Fibroblast of pulmonary artery (primary cell): ENCODE results near the gene ZNF213.

ENCODE experiments used
- DNase-seq: peaks from one replicate; pipeline ENCODE4 v3.0.0-alpha.2; 2010; ENCODE audit warnings: low read depth
- H3K4me3 ChIP-seq: replicated peaks from 2 replicates; pipeline ENCODE4 v1.5.1; 2011; ENCODE audit warnings: low read depth, mild to moderate bottlenecking, control low read depth, low read length, moderate library complexity
- TF ChIP-seq, protein P1 (sequence below): IDR thresholded peaks from 2 replicates; pipeline ENCODE4 v1.5.1; 2011; ENCODE audit warnings: mild to moderate bottlenecking, control low read depth, low read length, inconsistent platforms; ENCODE audit errors: missing control alignments

Gene ZNF213

DNA sequence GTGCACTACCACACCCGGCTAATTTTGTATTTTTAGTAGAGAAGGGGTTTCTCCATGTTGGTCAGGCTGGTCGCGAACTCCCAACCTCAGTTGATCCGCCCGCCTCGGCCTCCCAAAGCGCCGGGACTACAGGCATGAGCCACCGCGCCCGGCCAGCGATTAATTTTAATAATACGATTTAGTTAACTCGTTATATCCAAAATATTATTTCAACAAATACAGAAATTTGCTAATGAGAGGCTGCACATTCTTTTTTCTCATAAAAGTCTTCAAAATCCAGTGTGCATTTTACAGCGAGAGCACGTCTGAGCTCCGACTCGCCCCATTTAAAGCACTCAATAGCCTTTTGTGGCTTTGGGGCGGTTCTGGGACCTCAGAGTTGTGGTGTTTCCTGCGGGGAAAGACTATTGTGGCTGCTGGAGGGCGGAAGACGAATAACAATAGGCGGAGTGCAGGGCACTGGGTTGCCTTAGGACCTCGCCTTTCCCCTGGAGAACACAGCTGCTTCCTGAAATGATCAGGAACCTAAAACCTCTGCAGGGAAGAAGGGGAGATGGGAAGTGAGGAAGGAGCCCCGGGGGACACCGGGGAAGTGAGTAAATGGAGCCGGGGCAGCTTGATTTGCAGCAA lies 32.9 kb upstream of the ZNF213 start:
- DNase-seq, result peak; percentile 25
- TF ChIP-seq, protein P1, sequence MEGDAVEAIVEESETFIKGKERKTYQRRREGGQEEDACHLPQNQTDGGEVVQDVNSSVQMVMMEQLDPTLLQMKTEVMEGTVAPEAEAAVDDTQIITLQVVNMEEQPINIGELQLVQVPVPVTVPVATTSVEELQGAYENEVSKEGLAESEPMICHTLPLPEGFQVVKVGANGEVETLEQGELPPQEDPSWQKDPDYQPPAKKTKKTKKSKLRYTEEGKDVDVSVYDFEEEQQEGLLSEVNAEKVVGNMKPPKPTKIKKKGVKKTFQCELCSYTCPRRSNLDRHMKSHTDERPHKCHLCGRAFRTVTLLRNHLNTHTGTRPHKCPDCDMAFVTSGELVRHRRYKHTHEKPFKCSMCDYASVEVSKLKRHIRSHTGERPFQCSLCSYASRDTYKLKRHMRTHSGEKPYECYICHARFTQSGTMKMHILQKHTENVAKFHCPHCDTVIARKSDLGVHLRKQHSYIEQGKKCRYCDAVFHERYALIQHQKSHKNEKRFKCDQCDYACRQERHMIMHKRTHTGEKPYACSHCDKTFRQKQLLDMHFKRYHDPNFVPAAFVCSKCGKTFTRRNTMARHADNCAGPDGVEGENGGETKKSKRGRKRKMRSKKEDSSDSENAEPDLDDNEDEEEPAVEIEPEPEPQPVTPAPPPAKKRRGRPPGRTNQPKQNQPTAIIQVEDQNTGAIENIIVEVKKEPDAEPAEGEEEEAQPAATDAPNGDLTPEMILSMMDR, result no peak
- H3K4me3 ChIP-seq, result no peak overlapping the region

DNA sequence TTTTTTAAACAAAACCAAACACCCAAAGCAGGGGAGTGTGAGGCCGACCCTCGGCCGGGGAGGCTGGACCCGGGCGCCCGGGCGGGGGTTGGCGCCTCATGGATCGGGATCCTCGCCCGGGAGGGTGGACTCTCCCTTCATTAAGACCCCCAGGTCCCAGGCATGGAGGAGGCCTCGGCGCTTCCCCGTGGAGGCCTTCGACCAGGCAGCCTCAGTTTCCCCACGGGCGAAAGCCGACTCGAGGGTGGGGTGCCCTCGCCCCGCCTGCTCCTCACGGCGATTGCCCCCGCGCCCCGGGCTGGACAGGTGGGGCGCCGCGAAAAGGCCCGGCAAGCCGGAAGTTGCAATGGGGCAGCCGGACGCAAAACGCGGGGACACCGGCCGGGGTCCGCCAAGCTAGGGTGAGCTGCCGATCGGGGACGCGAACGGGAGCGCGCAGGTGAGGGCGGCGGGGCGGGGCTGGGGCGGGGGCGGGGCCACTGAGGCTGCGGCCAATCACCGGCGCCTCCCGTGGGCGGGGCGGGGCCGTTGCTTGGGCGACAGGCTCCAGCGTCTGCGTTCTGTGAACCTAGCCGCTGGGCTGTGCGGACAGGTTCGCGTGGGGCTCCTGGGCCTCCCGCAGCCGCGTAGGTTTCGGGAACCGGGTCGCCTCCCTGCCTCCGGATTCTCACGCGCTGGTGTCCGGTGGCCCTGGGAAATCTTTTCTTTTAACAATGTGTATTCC lies 28.5 kb upstream of the ZNF213 start:
- TF ChIP-seq, protein P1, result no peak
- peak overlapping the region; percentile 66 for H3K4me3 ChIP-seq
- peak; percentile 88 for DNase-seq

DNA sequence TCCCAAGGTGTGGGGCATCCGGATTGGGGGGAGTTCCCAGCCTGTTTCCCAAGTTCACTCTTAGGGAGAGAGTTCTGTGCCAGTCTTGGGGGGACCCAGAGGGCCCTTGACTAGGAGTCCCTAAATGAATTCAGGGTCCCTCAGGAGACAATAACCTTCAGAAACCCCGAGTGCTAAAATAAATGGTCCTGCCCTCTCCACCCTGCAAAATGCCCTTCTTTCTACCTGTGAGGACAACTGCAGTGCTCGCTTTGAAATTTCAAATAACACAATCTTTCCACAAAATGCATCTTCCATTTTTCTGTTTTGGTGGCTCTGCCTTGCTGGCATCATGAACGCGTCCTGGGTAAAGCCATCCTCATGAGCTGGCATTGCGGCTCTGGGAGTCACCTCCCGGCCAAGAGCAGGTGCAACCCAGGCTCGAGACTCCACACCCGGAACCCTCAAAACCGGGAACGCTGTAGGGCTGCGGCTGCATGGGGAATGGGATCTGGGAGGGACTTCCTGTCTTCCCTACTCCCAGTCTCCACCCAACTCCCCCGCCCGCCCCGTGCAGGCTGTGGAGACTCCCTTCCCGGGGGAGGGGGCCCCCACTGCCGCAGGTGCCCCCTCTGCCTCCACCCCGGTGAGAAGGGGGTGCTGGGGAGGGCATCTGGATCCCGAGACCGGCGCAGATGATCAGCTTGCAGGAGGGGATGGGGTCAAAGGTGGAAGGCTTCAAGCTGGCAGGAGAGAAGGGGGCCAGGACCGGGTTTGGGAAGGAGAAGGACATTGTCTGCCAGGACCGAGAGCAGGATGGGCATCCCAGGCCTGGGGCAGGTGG lies 22.6 kb upstream of the ZNF213 start, which contains the start of gene ZNF205:
Gene ZNF205, plus strand, starts transcription at position 529 of the 823 bp plus-strand sequence. CDS start 845 bp downstream, outside the sequence.
- peak within 1 kb of the TSS; percentile 90 for H3K4me3 ChIP-seq
- DNase-seq, result peak; percentile 78

DNA sequence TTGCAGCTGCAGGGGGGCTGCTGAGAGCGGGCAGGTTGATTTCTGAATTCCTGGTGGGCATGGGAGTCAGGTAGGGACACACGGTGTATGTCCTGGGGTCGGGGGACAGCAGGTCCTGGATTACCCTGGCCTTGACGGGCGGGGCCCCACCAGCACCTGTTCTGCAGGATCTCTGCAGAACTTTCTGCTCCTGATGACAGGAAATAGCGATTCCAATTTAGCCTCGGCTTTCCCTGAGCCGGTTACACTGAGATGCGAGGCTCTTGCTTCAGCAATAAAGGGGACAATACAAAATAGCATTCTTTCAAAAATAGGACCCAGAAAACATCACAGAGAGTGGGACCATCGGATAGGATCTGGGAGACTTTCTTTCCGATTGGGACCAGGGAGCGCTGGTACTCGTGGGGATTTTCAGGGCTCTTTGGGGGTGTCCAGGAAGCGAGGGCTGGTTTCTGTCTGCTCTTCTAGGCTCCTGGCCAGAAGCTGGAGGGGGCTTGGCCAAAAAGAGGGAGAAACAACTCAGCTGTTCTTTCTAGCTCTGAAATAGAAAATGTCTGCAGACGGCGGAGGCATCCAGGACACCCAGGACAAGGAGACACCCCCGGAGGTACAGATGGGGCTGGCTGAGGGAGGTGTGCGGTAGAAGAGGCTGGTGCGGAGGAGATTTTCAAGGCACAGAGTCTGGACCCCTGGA lies 21.8 kb upstream of the ZNF213 start:
- DNase-seq, result peak; percentile 45
- peak overlapping the region; percentile 90 for H3K4me3 ChIP-seq
- TF ChIP-seq, protein P1, result no peak

More for the DNA sequence above, 22.6 kb upstream of the ZNF213 start, which contains the start of gene ZNF205:
- TF ChIP-seq, protein P1, result no peak

DNA sequence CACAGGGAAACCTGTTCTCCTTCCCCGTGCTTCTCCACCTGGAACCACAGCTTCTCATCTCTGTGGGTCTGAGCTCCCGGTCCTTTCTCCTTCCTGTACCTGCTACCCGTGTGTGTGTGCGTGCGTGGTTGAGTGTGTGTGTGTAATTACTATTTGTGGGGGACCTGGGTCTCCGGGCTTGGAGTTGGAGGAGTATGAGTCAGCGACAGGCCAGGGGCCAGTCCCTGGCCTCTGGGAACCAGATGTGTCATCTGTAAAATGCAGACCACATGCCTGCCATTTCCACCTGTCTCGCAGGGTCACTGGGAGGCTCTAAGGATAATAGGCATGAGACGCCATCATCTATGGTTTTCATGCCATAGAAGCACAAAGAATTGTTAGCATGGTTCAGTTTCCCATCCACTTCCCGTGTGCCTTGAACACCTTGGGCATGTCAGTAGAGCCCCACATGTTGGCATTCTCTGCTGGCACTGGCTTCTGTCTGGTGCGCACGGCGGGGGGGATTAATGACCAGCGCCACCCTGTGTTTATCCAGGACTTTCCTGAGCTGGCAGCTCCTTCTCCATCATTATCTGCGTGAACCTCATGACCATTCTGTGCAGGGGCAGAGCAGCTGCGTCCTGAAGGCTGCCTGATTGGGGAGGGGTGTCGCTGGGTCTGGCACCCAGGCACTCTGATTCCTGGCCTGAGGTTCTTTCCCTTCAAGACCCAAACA lies 20.9 kb upstream of the ZNF213 start:
- no peak for DNase-seq
- TF ChIP-seq, protein P1, result no peak
- peak overlapping the region; percentile 90 for H3K4me3 ChIP-seq

DNA sequence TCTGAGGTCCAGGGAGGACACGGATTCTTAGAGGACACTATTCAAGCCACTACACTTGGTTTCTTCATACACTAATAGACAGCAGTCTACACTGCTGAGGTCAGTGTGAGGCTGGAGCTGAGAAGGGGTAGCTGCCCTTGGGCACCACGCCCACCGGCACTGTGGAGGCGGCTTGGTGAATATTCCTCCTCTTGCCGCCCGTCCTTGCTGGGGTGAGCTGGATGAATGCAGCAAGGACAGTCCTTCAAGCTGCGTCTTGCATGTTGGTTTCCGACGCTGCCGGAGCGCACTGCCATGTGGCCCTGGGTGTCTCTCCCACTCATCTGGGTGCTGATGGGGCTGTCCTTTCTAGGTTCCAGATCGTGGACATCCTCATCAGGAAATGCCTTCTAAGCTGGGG lies 19.8 kb upstream of the ZNF213 start:
- TF ChIP-seq, protein P1, result no peak
- H3K4me3 ChIP-seq, result no peak overlapping the region
- no peak for DNase-seq
